Measurements from ENCODE around the gene PPP3R1. TPM values are rescaled to one million over a fixed set of nuclear protein-coding genes. Genes with fewer than 3 reads are reported as not detected.

Gene PPP3R1
- total and polyA plus RNA-seq, 2 of the 8 experiments (the other 6 are each of a cell fraction or from before 2014, with no cell fraction given): 9.3 to 85.1 TPM

GRCh38 chr2:68157402-68158133 lies 94.8 kb downstream of the PPP3R1 start, which contains the start of gene PNO1 (continued):
- no peak for TF ChIP-seq CTBP2 (IDR thresholded peaks at IDR 0.05; ENCODE audit: borderline replicate concordance, insufficient read depth, insufficient read length, low read length)
- TF ChIP-seq TBP (IDR thresholded peaks at IDR 0.05; ENCODE audit: low read depth, low read length): peak; percentile 73
- TF ChIP-seq ATF3 (IDR thresholded peaks at IDR 0.05; ENCODE audit: insufficient read depth, low read depth, low read length): no peak
- TF ChIP-seq POU5F1 (IDR thresholded peaks at IDR 0.05; ENCODE audit: low read depth, low read length): no peak
- TF ChIP-seq KDM1A (IDR thresholded peaks at IDR 0.05; ENCODE audit: borderline replicate concordance, low read length): no peak
- peak; percentile 40; the same call in 1 of the 2 replicates for TF ChIP-seq USF2 (IDR thresholded peaks at IDR 0.05; ENCODE audit: low read length)
- peak; percentile 61 for TF ChIP-seq POLR2AphosphoS5 (IDR thresholded peaks at IDR 0.05; ENCODE audit: low read depth, low read length)
- no peak for TF ChIP-seq MAFK (IDR thresholded peaks at IDR 0.05; ENCODE audit: low read depth, low read length)
- peak; percentile 61; the same call in 1 of the 2 replicates for TF ChIP-seq SP1 (IDR thresholded peaks at IDR 0.05; ENCODE audit: low read depth, low read length)
- no peak for TF ChIP-seq RXRA (IDR thresholded peaks at IDR 0.05; ENCODE audit: insufficient read depth, low read depth, low read length)
- TF ChIP-seq SP4 (IDR thresholded peaks at IDR 0.05; ENCODE audit: low read length): peak; percentile 100
- peak; percentile 95 for TF ChIP-seq MAX (IDR thresholded peaks at IDR 0.05)
- TF ChIP-seq ASH2L (IDR thresholded peaks at IDR 0.05; ENCODE audit: low read length): peak; percentile 89
- peak; percentile 86 for TF ChIP-seq PHF8 (conservative IDR thresholded peaks at IDR 0.05; ENCODE audit: low read depth, low read length)

All from H1 (cell line).